G401 (cell line): Measurements from ENCODE around the gene HMBS. TPM values are rescaled to one million over a fixed set of nuclear protein-coding genes. Genes with fewer than 3 reads are reported as not detected.

Experiments
- total RNA-seq: library from RNA; depleted of rRNA; stranded (reverse); fragments of >200 nt; shearing (Covaris generic); gene quantifications from 2 replicates; pipeline ENCODE4 v1.2.3, GENCODE V29; 2014; rRNA removed

The HMBS gene
- total RNA-seq, 1 experiment from 2014 or later: 63.6 TPM

Other genes with a start within 250 kb of the HMBS start
- not detected in 2 replicates for gene CXCR5, start 201.0 kb upstream of the HMBS start, total RNA-seq
- 10.2 and 13.4 TPM in 2 replicates for gene BCL9L, start 159.0 kb upstream of the HMBS start, total RNA-seq
- gene UPK2, start 128.6 kb upstream of the HMBS start, total RNA-seq: not detected in 2 replicates
- not detected in 2 replicates for gene FOXR1, start 113.1 kb upstream of the HMBS start, total RNA-seq
- 30.4 and 34.0 TPM in 2 replicates for gene CENATAC, start 86.7 kb upstream of the HMBS start, total RNA-seq
- gene RPS25, start 66.5 kb upstream of the HMBS start, total RNA-seq: 2,429 and 3,013 TPM in 2 replicates
- 97.7 and 110 TPM in 2 replicates for gene TRAPPC4, start 66.1 kb upstream of the HMBS start, total RNA-seq
- 9.9 and 15.5 TPM in 2 replicates for gene SLC37A4, start 54.0 kb upstream of the HMBS start, total RNA-seq
- gene HYOU1, start 27.7 kb upstream of the HMBS start, total RNA-seq: 152 and 205 TPM in 2 replicates
- 19.9 and 21.0 TPM in 2 replicates for gene VPS11, start 17.1 kb upstream of the HMBS start, total RNA-seq
- 4.0 and 4.7 TPM in 2 replicates for gene DPAGT1, start 17.0 kb downstream of the HMBS start, total RNA-seq
- gene C2CD2L, start 22.5 kb downstream of the HMBS start, total RNA-seq: 4.6 and 5.8 TPM in 2 replicates
- 18.5 and 22.4 TPM in 2 replicates for gene HINFP, start 36.7 kb downstream of the HMBS start, total RNA-seq
- gene ABCG4, start 64.2 kb downstream of the HMBS start, total RNA-seq: 0.06 and 1.7 TPM in 2 replicates
- not detected in 2 replicates for gene NLRX1, start 83.8 kb downstream of the HMBS start, total RNA-seq
- gene NHERF4, start 100.6 kb downstream of the HMBS start, total RNA-seq: not detected in 2 replicates
- 4.9 and 11.7 TPM in 2 replicates for gene CBL, start 121.5 kb downstream of the HMBS start, total RNA-seq
- gene MCAM, start 232.2 kb downstream of the HMBS start, total RNA-seq: 77.2 and 90.3 TPM in 2 replicates
- 19.3 and 19.9 TPM in 2 replicates for gene RNF26, start 249.6 kb downstream of the HMBS start, total RNA-seq